Activated B cell treated with CpG ODN at 0.5 μM for 24 hours (primary cell): ENCODE results near the gene MED16. TPM values are rescaled to one million over a fixed set of nuclear protein-coding genes. Genes with fewer than 3 reads are reported as not detected.
"Not testable (repeated sequence)": the region's sequence is repeated elsewhere in the genome, so short reads cannot be mapped to it uniquely, and the experiment has no call there.

Source experiments
- ATAC-seq: fragments of 200-7000 bp; cut with Tn5 transposase; one replicate; pipeline ENCODE4 v1.10.0; 2021; ENCODE audit warnings: low read depth, mild to moderate bottlenecking, moderate library complexity
- CTCF ChIA-PET: fragments of 350-600 bp; sonication (Branson Sonifier 250); formaldehyde crosslinking; loops from one replicate; lab custom pipeline; 2021; ENCODE audit warnings: antibody characterized with exemption; lab: Charles Lee
- POLR2A ChIA-PET: fragments of 350-600 bp; sonication (Branson Sonifier 250); formaldehyde crosslinking; loops from one replicate; lab custom pipeline; 2021; ENCODE audit warnings: antibody characterized with exemption; lab: Charles Lee
- DNase-seq: peaks from one replicate; pipeline ENCODE4 v3.0.0; 2022
- H3K27ac Mint-ChIP-seq: one replicate; pipeline ENCODE4 v1.8.0; 2020; ENCODE audit warnings: mixed read lengths
- H3K27me3 Mint-ChIP-seq: one replicate; pipeline ENCODE4 v1.8.0; 2021; ENCODE audit warnings: mixed read lengths
- H3K36me3 Mint-ChIP-seq: one replicate; pipeline ENCODE4 v1.8.0; 2021; ENCODE audit warnings: low read depth, mixed read lengths
- H3K4me1 Mint-ChIP-seq: one replicate; pipeline ENCODE4 v1.8.0; 2021; ENCODE audit warnings: mixed read lengths
- H3K4me3 Mint-ChIP-seq: one replicate; pipeline ENCODE4 v1.8.0; 2020; ENCODE audit warnings: mild to moderate bottlenecking, mixed read lengths
- H3K9me3 Mint-ChIP-seq: one replicate; pipeline ENCODE4 v1.8.0; 2020; ENCODE audit warnings: mixed read lengths
- intact Hi-C: fragments of 100-400 bp; cut with micrococcal nuclease; formaldehyde crosslinking; loops from one replicate; pipeline ENCODE4 v1.15.1; 2024
- total RNA-seq: library from RNA; stranded (reverse); gene quantifications from 2 replicates; pipeline ENCODE4 v1.2.3, GENCODE V29; 2022
- TF ChIP-seq, protein P1 (sequence below): fragments of 200-600 bp; IDR thresholded peaks from one replicate; pipeline ENCODE4 v1.8.0; 2022; ENCODE audit warnings: antibody characterized with exemption, mild to moderate bottlenecking

The MED16 gene
- total RNA-seq, 1 donor from 2014 or later: 79.3 TPM

- peaks cover 13% of the 10 kb centered on the region for H3K4me1 Mint-ChIP-seq
Observed at GRCh38 chr19:858284-858683, 34.7 kb downstream of the MED16 start.

DNA sequence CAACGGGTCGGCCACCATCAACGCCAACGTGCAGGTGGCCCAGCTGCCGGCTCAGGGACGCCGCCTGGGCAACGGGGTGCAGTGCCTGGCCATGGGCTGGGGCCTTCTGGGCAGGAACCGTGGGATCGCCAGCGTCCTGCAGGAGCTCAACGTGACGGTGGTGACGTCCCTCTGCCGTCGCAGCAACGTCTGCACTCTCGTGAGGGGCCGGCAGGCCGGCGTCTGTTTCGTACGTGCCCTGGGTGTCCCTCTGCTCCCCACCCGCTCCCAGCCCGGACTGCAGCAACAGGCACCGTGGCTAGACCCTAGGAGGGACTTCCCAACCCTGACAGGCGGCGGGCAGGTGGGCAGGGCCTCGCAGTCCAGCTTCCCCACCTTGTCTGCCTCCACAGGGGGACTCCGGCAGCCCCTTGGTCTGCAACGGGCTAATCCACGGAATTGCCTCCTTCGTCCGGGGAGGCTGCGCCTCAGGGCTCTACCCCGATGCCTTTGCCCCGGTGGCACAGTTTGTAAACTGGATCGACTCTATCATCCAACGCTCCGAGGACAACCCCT is 37.3 kb downstream of the MED16 start:
- Mint-ChIP-seq H3K9me3 (no peaks in the 10 kb centered on the region), H3K36me3 (no peaks in the 10 kb centered on the region), H3K27ac (no peak overlapping the region), H3K4me3 (no peak overlapping the region), H3K27me3 (peaks cover 7% of the 10 kb centered on the region), H3K4me1 (peaks cover 5% of the 10 kb centered on the region)
- ChIA-PET CTCF (no interaction called here), POLR2A (interaction anchor here (1.0 to 2.1 kb wide), 2 partner anchors 58 to 128 kb away, joined by 3 to 19 read pairs; partner anchors contain the start of gene WDR18)
- DNase-seq (no peak), ATAC-seq (no peak)
- intact Hi-C loops: no loop called here
- TF ChIP-seq, protein P1, sequence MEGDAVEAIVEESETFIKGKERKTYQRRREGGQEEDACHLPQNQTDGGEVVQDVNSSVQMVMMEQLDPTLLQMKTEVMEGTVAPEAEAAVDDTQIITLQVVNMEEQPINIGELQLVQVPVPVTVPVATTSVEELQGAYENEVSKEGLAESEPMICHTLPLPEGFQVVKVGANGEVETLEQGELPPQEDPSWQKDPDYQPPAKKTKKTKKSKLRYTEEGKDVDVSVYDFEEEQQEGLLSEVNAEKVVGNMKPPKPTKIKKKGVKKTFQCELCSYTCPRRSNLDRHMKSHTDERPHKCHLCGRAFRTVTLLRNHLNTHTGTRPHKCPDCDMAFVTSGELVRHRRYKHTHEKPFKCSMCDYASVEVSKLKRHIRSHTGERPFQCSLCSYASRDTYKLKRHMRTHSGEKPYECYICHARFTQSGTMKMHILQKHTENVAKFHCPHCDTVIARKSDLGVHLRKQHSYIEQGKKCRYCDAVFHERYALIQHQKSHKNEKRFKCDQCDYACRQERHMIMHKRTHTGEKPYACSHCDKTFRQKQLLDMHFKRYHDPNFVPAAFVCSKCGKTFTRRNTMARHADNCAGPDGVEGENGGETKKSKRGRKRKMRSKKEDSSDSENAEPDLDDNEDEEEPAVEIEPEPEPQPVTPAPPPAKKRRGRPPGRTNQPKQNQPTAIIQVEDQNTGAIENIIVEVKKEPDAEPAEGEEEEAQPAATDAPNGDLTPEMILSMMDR: no peak

More at GRCh38 chr19:858284-858683, 34.7 kb downstream of the MED16 start:
- no peaks in the 10 kb centered on the region for H3K36me3 Mint-ChIP-seq
- ChIA-PET POLR2A (interaction anchor here (0.7 to 1.7 kb wide), 2 partner anchors 16 to 126 kb away, joined by 3 to 5 read pairs; partner anchors contain the start of gene WDR18), CTCF (interaction anchor here (1.8 kb wide), 1 partner anchor 62 kb away, joined by 5 read pairs; no protein-coding TSS in a partner anchor)
- ATAC-seq (no peak), DNase-seq (no peak)
- H3K4me3 Mint-ChIP-seq: no peak overlapping the region
- TF ChIP-seq, protein P1: no peak
- peaks cover 8% of the 10 kb centered on the region for H3K27me3 Mint-ChIP-seq
- H3K27ac Mint-ChIP-seq: no peak overlapping the region
- no peaks in the 10 kb centered on the region for H3K9me3 Mint-ChIP-seq
- intact Hi-C loops: no loop called here

GRCh38 chr19:855142-855541 is 37.8 kb downstream of the MED16 start:
- Mint-ChIP-seq H3K4me1 (peaks cover 5% of the 10 kb centered on the region), H3K4me3 (no peak overlapping the region), H3K27me3 (peaks cover 8% of the 10 kb centered on the region), H3K9me3 (no peaks in the 10 kb centered on the region), H3K27ac (no peak overlapping the region), H3K36me3 (no peaks in the 10 kb centered on the region)
- TF ChIP-seq, protein P1: no peak
- ChIA-PET CTCF (no interaction called here), POLR2A (interaction anchor here (2.1 kb wide), 1 partner anchor 59 kb away, joined by 19 read pairs; no protein-coding TSS in a partner anchor)
- DNase-seq (no peak), ATAC-seq (no peak)
- intact Hi-C loops: no loop called here

GRCh38 chr19:854549-854948 is 38.4 kb downstream of the MED16 start:
- no peak for DNase-seq
- no peaks in the 10 kb centered on the region for H3K9me3 Mint-ChIP-seq
- H3K27ac Mint-ChIP-seq: no peak overlapping the region
- intact Hi-C loops: no loop called here
- ChIA-PET CTCF (interaction anchor here (0.8 kb wide), 1 partner anchor 54 kb away, joined by 3 read pairs; no protein-coding TSS in a partner anchor), POLR2A (interaction anchor here (0.6 kb wide), 1 partner anchor 640 kb away, joined by 3 read pairs; no protein-coding TSS in a partner anchor)
- TF ChIP-seq, protein P1: no peak
- no peaks in the 10 kb centered on the region for H3K36me3 Mint-ChIP-seq
- ATAC-seq: no peak
- H3K4me3 Mint-ChIP-seq: no peak overlapping the region
- H3K4me1 Mint-ChIP-seq: peaks cover 5% of the 10 kb centered on the region
- peaks cover 12% of the 10 kb centered on the region for H3K27me3 Mint-ChIP-seq

DNA sequence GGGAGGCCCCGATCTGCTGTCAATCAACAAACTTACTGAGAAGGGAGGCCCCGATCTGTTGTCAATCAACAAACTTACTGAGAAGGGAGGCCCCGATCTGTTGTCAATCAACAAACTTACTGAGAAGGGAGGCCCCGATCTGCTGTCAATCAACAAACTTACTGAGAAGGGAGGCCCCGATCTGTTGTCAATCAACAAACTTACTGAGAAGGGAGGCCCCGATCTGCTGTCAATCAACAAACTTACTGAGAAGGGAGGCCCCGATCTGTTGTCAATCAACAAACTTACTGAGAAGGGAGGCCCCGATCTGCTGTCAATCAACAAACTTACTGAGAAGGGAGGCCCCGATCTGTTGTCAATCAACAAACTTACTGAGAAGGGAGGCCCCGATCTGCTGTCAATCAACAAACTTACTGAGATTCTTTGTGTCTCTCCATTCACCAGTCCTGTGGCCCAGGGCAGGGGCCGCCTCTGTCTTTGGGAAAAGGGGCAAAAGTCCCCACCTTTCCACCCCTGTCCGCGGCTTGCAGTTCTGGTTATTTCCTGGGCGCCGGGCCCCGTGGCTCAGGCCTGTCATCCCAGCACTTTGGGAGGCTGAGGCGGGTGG is 39.3 kb downstream of the MED16 start:
- intact Hi-C loops, H3K4me3 Mint-ChIP-seq: not testable (repeated sequence)
- CTCF ChIA-PET: interaction anchor here (0.8 kb wide), 1 partner anchor 55 kb away, joined by 3 read pairs; no protein-coding TSS in a partner anchor

More for the DNA sequence above, 39.3 kb downstream of the MED16 start:
- ATAC-seq, H3K36me3 Mint-ChIP-seq, DNase-seq, H3K9me3 Mint-ChIP-seq, H3K4me1 Mint-ChIP-seq, H3K27ac Mint-ChIP-seq: not testable (repeated sequence)
- peaks cover 15% of the 10 kb centered on the region for H3K27me3 Mint-ChIP-seq
- POLR2A ChIA-PET: interaction anchor here (0.6 kb wide), 1 partner anchor 641 kb away, joined by 3 read pairs; no protein-coding TSS in a partner anchor
